ENCODE results near the gene TIMMDC1.
"Not testable (repeated sequence)": the region's sequence is repeated elsewhere in the genome, so short reads cannot be mapped to it uniquely, and the experiment has no call there.

Gene TIMMDC1

DNA sequence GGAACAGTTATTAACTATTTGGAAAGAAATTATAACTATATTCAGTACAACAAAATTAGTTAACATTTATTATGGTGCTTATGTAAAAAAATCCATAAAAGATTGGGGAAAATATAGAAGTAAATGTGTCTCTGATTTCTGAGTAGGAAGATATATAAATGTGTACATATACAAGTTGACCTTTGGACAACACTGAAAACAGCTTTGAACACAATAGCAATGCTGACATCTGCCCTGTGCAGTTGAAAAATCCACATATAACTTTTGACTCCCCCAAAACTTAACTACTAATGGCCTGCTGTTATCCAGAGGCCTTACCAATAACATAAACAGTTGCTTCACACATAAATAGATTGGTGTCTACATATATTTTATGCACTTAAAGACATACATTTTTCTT, 12.3 kb downstream of the TIMMDC1 start:
- no peak for DNase-seq (ENCODE audit: low read depth in 2 of 2)

DNA sequence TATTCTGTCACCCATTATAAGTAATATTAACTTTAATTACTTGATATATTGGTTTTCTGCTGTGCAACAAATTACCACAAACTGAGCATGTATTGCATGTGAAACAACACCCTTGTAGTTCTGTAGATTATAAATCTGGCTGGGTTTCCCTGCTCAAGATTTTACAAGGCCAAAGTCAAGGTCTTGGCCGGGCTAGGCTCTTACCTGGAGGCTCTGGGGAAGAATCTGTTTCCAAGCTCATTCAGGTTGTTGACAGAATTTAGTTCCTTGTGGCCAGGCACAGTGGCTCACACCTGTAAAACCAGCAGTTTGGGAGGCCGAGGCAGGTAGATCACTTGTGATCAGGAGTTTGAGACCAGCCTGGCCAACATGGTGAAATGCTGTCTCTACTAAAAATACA, 16.3 kb downstream of the TIMMDC1 start:
- no peak for DNase-seq (ENCODE audit: low read depth in 2 of 2)

DNA sequence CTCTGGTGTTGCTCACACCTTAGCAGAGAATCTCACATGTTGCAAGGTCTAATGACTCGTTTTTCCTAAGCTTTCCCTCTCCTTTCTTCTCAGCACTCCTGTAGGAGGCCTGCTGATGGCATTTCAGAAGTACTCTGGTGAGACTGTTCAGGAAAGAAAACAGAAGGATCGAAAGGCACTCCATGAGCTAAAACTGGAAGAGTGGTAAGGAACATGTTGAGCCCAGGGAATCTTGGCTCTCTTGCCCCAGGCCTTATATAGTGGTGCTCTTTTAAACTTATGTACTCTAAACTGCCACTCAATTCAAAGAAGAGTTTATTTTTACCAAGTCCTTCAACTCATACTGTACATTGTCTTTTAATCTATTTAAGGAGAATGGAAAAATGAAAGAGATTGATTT, 18.8 kb downstream of the TIMMDC1 start:
- DNase-seq (ENCODE audit: low read depth in 2 of 2) = no peak

DNA sequence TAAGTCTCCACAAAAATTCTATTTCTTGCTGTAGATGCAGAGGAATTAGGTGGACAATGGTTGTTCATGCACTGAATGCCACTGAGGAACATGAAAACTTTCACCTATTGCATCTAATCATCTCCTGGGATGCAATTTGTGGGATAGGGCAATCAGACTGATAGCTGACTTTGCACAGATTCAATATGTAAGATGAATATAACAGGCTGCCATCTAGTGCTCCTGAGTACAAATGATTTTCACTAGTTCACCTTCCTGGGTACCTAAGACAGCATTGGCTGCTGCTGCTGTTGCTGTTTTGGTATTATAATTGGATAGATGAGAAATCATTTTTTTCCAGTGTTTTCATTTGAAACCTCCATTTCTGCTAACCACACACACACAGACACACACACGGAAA, 19.7 kb downstream of the TIMMDC1 start:
- DNase-seq (ENCODE audit: low read depth in 2 of 2) = no peak

DNA sequence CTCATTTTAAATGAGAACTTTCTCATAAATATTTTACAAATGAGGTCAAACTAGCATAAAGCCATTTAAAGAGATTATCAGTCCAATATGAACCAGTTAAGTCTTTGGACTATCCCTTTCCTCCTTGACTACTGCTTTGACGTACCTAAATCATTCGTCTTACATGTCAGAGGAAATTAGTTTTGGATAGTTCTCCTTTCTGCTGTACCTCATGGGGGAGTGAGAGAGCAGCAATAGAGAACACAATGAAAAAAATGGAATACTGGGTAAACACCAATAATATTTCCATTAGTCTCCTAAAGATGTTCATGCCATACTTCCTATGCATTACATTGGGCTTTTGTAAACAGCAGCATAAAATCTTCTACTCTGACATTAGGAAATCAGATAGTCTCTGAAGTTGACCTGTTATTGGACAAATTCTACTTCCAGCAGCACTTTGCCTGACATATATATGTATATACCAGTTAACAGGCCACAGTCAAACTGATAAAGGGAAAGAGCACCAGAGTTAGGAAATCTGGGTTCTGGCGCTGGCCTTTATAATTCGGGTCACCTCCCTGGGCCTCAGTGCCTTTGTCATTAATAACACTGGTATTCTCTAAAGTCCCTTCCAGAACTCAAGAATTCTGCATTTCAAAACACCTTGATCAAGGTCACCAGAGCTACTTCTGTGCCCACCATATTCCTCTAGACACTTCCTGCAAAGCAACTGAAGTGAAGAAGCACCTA, 26.8 kb downstream of the TIMMDC1 start:
- DNase-seq (ENCODE audit: low read depth in 2 of 2) = no peak

DNA sequence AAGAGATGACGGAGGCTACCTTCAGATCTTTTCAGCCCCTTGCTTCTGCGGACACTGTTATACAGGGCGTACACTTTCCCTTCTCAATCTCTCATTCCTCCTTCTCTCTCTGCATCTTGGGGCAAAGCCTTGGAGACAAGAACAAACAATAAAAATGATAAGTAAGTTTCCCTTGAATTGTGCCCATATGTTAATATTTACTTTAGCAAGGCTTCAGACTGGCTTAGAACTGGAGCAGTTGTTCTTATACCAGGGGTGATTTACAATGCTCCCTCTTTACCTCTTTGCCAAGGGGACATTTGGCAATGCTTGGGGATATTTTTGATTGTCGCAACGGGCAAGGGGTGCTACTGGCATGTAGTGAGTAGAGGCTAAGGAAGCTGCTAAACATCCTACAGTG, 29.4 kb downstream of the TIMMDC1 start:
- no peak for DNase-seq (ENCODE audit: low read depth in 2 of 2)

DNA sequence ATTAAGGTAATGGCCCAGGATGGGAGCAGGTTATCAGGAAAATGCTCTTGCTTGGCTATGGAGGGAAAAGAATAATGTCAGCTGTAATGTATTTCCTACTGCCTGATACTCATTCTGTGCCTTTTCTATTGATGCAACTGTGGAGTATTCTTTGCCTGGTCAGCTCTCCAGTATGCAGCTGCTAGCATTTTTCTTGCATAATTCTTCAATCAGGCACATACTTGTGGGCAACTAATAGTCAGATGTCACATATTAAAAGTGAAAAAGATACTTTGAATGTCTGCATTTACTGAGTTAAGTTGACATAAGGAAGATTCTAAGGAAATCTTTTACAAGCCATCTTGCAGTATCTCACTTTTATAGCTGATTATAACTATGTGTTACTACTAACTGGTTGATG, 31.5 kb downstream of the TIMMDC1 start:
- DNase-seq (ENCODE audit: low read depth in 2 of 2) = no peak

DNA sequence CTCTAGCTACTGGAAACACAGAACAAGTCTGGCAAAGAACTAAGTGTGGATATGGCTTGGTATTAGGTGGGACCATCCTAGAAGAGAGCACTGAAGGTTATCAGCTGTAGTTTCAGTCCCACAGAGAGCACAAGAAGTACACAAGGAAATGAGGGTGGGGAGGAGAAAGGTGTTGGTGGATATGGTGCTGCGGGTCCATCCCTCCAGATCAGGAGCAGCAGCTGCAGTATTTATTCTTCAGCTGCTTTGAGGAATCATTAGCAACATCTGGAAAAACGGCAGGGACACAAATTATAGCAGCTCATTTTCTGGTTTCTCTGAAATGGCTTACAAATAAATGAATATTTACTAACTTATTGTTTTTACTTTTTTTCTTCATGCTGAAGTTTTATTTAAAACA, 32.1 kb downstream of the TIMMDC1 start:
- DNase-seq (ENCODE audit: low read depth in 2 of 2) = no peak

DNA sequence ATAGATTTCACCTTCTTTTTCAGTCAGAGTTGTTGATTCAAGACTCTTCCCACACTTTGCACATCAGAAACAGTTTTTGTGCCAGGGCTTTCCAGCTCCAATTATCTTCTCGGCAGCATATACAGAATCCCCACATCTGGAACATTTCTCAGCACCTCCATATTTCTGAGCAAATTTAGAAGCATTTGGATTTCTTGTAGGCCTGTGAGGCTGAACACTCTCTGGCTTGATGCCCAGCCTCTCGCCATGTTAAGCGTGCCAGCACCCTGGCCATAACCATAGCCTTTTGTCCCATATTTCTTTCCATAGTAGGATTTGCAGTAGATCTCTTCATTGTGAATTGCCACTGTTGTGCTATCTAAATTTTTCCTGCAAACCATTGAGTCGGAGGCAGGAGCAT, 32.8 kb downstream of the TIMMDC1 start:
- DNase-seq (ENCODE audit: low read depth in 2 of 2) = no peak

DNA sequence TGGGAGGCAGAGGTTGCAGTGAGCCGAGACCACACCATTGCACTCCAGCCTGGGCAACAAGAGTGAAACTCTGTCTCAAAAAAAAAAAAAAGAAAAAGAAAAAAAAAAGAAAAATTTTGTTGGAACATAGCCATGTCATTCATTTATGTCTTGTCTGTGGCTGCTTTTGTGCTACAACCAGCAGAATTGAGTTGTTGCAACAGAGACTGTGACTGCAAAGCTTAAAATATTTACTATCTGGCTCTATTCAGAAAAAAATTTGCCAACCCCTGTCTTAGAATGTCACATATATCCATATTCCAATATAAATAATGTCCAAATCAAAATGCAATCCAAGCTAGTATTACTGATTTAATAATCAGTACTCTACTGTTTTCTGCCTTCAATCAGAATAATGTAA, 35.9 kb downstream of the TIMMDC1 start:
- no peak for DNase-seq (ENCODE audit: low read depth in 2 of 2)

DNA sequence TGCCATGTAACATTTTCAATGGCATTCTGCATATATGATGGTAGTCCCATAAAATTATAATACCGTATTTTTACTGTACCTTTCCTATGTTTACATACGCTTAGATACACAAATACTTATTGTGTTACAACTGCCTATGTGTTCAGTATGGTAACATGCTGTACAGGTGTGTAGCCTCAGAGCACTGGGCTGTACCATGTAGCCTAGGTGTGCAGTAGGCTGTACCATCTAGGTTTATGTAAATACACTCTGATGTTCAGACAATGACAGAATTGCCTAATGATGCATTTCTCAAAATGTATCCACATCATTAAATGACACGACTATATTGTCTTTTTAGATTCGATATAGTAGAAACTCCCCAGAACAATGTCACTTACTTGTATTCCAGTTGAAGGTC, 38.4 kb downstream of the TIMMDC1 start:
- no peak for DNase-seq (ENCODE audit: low read depth in 2 of 2)

DNA sequence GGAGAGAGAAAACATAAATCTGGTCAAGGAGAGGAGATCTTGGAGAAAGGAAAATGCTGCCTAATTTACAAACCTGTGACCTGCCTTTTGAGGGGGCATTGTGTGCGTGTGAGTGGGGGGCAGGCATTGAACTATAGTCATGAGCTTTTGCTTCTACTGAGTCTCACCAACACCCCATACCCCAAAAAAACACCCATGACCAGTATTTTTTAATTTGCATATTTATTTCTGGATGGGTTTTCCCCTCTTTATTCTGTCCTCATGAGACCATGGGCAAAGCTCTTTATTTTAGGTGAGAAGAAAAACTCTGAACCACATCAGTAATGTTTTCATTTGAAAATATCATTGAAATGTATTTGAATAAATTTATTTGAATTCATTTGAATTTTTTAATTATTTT, 40.4 kb downstream of the TIMMDC1 start:
- DNase-seq (ENCODE audit: low read depth in 2 of 2) = no peak

DNA sequence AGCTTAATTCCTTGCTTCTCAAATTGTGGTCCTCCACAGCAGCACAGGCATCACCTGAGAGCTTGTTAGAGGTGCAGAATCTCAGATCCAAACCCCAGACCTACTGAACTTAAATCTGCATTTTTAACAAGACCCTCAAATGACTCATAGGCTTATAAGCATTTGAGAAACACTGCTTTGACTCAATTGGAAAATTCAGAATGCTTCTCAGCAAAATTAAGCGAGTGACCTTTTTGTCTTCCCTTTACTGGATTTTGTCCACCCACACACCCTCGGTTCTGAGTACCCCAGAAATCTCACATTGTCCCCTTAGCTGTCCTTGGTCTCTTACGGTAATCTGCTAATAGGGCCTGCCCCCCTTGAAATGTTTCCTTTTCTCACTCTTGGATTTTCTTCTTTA, 43.2 kb downstream of the TIMMDC1 start:
- no peak for DNase-seq (ENCODE audit: low read depth in 2 of 2)

DNA sequence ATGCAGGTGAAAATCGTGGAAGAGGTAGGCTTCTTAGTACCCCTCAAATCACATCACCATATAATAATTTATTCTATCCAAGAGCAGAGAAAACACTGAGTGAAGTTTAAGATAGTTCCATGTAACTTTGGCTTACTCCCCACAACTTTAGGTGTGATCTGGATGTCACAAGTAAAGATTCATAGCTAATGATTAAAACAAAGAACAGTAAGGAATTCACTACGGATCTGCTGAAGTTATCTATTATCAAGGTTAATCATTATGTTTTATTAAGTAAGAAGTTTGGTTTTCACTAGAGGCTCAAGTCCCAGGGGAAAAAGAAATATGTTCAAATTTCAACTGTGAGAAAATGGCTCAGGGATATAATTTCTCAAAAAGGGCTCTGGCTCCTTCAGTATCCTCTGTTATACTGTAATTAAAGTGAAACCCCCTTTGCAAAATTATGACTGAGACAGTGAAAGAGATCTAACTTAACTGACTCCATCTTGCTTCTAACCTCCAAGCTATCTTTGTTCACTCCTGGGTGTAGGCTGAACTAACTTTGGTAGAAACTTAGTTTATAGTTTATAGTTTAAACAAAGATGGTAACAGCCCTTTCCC, 43.9 kb downstream of the TIMMDC1 start:
- no peak for DNase-seq (ENCODE audit: low read depth in 2 of 2)

DNA sequence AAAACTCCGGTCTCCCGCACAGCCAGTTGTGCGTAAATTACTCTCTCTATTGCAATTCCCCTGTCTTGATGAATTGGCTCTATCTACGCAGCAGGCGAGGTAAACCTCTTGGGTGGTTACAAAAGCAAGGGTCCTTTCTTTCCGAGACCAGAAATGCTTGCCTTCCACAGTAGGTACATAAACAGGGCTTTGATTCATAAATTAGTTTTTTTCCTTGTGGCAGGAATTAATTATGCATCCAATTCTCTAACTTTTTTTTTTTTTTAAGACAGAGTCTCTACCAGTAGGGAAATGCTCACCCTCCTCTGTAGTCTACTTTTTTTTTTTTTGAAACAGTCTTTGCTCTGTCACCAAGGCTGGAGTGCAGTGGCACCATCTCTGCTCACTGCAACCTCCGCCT, 44.8 kb downstream of the TIMMDC1 start:
- no peak for DNase-seq (ENCODE audit: low read depth in 2 of 2)

DNA sequence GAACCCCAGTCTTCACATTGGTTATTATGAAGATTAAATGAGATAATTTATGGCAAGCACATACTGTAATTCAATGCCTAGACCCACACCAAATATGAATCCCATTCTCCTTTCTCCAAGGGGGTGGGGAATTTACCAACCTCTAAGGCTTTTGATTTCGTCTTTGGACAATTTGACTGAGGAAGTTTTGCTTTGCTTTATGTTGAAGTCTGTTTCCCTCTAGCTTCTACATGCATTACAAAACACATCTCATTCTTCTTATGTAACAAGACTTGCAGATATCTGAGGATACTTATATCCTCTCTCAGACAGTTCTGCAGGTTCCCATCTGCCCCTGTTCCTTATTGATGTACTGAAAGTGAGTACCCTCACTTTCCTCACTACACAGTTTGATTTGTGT, 48.9 kb downstream of the TIMMDC1 start:
- no peak for DNase-seq (ENCODE audit: low read depth in 2 of 2)

DNA sequence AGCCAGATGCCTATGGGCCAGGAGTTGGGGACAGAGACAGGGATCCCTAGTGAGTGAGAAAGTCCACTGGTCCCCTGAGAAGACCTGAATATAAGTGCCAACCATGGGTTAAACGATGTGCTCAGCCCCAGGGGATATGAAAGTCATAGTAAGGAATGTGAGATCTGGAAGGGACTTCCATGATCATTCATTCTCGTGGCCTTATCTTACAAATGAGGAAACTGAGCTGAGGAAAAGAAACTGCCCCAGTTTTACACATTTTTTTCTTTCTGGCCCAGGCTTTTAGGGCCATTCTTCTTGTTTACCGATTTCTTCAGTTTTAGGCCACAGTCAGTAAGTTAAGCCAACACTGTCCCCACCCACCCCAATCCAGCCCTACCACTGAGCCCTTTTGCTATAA, 50.0 kb downstream of the TIMMDC1 start:
- no peak for DNase-seq (ENCODE audit: low read depth in 2 of 2)

DNA sequence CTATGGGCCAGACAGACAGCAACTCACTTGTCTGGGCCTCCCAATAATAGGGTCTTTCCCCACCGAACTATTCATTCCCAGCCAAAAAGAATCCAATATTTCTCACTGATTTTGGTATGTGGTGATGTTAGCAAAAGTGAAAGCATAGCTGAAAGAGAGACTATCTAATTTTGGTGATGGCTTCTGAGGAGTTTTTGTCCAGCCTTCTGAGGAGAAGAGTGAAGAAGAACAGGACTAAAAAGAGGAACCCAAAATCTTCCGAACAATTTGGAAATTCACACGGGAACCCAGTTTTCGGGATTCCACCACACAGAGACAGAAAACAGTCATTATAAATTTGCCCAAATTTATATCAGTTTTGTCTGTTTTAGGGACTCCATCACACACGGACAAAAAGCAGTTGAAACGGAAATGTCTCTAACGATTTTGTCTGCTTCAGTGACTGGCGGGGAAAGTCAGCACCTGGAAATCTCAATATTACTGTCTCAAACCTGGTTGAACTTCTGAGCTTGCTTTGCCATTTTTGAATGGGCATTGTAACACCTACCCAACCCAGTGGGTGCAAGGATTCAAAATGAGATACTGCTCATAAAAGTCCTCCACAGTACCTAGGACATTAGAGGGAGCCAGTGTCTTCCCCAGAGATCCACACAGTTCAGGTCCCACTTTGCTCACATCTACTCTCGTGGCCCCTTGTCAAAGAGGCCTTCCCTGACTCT, 52.0 kb downstream of the TIMMDC1 start:
- no peak for DNase-seq (ENCODE audit: low read depth in 2 of 2)

DNA sequence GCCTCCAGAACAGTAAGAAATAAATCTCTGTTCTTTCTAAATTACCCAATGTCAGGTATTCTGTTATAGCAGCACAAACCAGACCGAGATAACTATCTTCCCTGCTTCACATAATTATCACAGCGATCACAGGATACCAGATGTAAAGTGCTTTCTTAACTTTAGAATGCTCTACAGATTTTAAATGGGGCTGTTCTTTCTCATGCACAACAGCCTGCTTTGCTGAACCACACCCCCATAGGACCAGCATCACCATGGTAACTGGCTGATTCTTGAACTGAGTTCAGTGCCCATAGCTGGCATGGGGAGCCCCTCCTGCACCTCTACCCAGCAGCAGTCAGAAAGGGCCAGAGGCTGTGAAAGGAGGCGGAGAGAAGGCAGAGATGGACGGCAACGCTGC, 53.3 kb downstream of the TIMMDC1 start:
- DNase-seq (ENCODE audit: low read depth in 2 of 2) = no peak

DNA sequence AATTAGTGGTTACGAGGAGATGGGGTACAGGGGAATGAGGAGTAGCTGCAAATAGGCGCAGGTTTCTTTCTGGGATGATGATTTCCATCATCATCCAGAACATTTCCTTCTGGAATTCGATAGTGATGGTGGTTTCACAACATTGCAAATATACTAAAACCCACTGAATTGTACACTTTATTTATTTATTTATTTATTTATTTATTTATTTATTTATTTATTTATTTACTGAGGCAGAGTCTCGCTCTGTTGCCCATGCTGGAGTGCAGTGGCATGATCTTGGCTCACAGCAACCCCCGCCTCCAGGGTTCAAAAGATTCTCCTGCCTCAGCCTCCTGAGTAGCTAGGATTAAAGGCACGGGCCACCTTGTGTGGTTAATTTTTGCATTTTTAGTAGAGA, 54.6 kb downstream of the TIMMDC1 start:
- not testable (repeated sequence) for DNase-seq (ENCODE audit: low read depth in 2 of 2)

DNA sequence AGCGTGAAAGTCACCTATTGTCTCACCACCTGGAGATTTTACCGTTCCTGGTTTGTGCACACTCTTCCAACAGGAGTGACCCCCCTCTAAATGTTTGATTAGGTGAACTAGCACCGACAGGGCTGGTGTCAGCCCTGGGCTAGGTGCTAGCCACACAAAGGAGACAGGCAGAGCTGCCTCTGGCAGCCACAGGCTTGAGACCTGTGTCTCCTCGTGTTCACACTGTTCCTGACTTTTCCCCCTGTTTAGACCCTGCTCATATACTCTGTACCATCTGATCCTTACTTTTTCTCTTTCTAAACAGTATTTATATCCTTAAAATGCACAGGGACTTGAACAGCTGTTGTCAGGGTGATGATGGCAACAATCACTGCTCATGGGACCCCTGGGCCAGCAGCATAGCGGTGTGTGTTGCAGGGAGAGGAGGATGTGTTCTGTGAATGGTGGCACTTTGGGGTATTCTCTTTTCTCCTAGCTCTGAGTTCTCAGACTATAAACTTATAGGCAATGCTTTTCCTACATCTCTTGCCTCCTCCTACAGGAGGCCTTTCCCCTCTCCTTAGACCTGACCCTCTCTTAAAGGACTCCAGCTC, 55.6 kb downstream of the TIMMDC1 start:
- DNase-seq (ENCODE audit: low read depth in 2 of 2) = no peak

DNA sequence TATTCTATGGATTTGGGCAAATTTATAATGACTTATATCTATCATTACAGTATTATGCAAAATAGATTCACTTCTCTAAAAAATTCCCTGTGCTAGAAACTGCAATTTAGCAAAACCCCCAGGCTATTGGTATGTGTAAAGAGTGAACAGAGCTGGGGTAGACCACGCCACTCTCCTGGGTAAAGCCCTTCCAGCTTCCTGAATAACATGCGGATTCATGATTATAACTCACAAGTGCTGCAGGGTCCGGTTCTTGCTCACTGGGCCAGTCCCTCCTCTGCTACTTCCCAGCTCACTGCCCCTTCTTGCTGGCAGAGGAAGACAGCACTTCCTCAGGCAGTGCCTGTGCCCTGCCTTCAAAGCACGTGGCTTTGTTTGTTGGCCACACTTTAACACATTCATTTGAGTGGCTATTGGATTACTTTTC, 57.0 kb downstream of the TIMMDC1 start:
- no peak for DNase-seq (ENCODE audit: low read depth in 2 of 2)

DNA sequence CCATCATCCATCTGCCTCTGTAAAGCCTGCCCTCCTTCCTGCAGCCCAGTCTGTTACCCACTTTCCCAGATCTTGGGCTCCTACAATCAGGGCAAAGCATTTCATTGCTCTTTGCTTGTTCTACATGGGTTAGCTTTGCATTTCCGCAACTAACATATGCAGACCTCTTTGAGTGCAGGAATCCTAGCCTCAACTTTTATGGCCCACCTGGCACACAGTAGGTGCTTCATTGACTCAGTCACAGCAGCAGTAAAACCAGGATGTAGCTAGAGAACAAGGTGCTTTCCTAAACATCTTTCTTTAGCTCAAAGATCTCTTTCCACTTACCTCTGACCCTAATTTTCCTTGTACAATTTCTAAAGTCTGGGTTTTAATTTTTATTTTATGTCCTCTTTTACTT, 57.6 kb downstream of the TIMMDC1 start:
- DNase-seq (ENCODE audit: low read depth in 2 of 2) = no peak

Measured in stimulated activated CD8-positive, alpha-beta memory T cell treated with anti-CD3 and anti-CD28 coated beads, Interleukin-7, amount 100 ng/mL, for 4 hours (primary cell).